OCI-LY3 (cell line): ENCODE results near the gene PRUNE2.

Source experiments
- CTCF ChIP-seq: fragments of 200-600, 300-600 bp; sonication (generic); IDR thresholded peaks from 2 replicates; pipeline ENCODE4 v1.5.1; 2014; ENCODE audit warnings: antibody characterized with exemption, low read length, low read depth
- EZH2phosphoT487 ChIP-seq: fragments of 200-600 bp; shearing (Covaris generic); IDR thresholded peaks from 2 replicates; pipeline ENCODE4 v1.6.1; 2018; ENCODE audit warnings: antibody characterized with exemption, mixed run types, low read depth

- TF ChIP-seq CTCF (no peak), EZH2phosphoT487 (no peak)
These were observed 32.7 kb downstream of the PRUNE2 start for GRCh38 chr9:76873056-76873792.
